Fibroblast of pulmonary artery (primary cell): Measurements from ENCODE around the gene C3orf20.
A peak's percentile ranks its signal among the peaks of the same experiment; 100 is the strongest.
"Not testable (repeated sequence)": the region's sequence is repeated elsewhere in the genome, so short reads cannot be mapped to it uniquely, and the experiment has no call there.

Source experiments
- DNase-seq: peaks from one replicate; pipeline ENCODE4 v3.0.0-alpha.2; 2010; ENCODE audit warnings: low read depth
- H3K4me3 ChIP-seq: replicated peaks from 2 replicates; pipeline ENCODE4 v1.5.1; 2011; ENCODE audit warnings: low read depth, mild to moderate bottlenecking, control low read depth, low read length, moderate library complexity
- CTCF ChIP-seq: IDR thresholded peaks from 2 replicates; pipeline ENCODE4 v1.5.1; 2011; ENCODE audit warnings: mild to moderate bottlenecking, control low read depth, low read length, inconsistent platforms; ENCODE audit errors: missing control alignments

C3orf20 gene

GRCh38 chr3:14804835-14805780, 130.2 kb downstream of the C3orf20 start:
- no peak for DNase-seq
- no peak for TF ChIP-seq CTCF
- no peak overlapping the region for H3K4me3 ChIP-seq

GRCh38 chr3:14805961-14806537, 131.1 kb downstream of the C3orf20 start:
- H3K4me3 ChIP-seq, result no peak overlapping the region
- no peak for TF ChIP-seq CTCF
- DNase-seq, result no peak

GRCh38 chr3:14806641-14807263, 131.8 kb downstream of the C3orf20 start:
- no peak overlapping the region for H3K4me3 ChIP-seq
- TF ChIP-seq CTCF, result no peak
- DNase-seq, result peak; percentile 33

GRCh38 chr3:14808025-14808424, 133.1 kb downstream of the C3orf20 start:
- no peak for TF ChIP-seq CTCF

GRCh38 chr3:14808502-14809266, 133.7 kb downstream of the C3orf20 start:
- no peak overlapping the region for H3K4me3 ChIP-seq
- no peak for TF ChIP-seq CTCF
- no peak for DNase-seq

More at GRCh38 chr3:14808025-14808424, 133.1 kb downstream of the C3orf20 start:
- no peak for DNase-seq
- no peak overlapping the region for H3K4me3 ChIP-seq

GRCh38 chr3:14809611-14810010, 134.7 kb downstream of the C3orf20 start:
- H3K4me3 ChIP-seq, result not testable (repeated sequence)

More at GRCh38 chr3:14809611-14810010, 134.7 kb downstream of the C3orf20 start:
- not testable (repeated sequence) for DNase-seq
